GM12878 (cell line): ENCODE data around the gene UQCR11.

Source experiments
- BCLAF1 ChIP-seq: fragments of 450-650 bp; IDR thresholded peaks from 2 replicates; pipeline ENCODE4 v1.6.1; 2017; ENCODE audit warnings: antibody characterized with exemption, mild to moderate bottlenecking, moderate library complexity
- CBX3 ChIP-seq: fragments of 200-600 bp; sonication (generic); IDR thresholded peaks from 2 replicates; pipeline ENCODE4 v1.6.1; 2016; ENCODE audit warnings: low read depth, borderline replicate concordance
- CHD2 ChIP-seq: IDR thresholded peaks from 2 replicates; pipeline ENCODE4 v1.6.1; 2011; ENCODE audit warnings: low read depth, low read length, improper control_type of control experiment, borderline replicate concordance
- EP300 ChIP-seq, 2 experiments: fragments of 150-350 bp in 1 of 2; IDR thresholded peaks; 2 replicates each; pipeline ENCODE4 v1.6.1; 2011 to 2012; ENCODE audit warnings: low read depth in 2 of 2, low read length in 2 of 2, borderline replicate concordance in 1 of 2, improper control_type of control experiment in 1 of 2, inconsistent platforms in 1 of 2; ENCODE audit not compliant: control insufficient read depth in 1 of 2
- EZH2 ChIP-seq: IDR thresholded peaks from 2 replicates; pipeline ENCODE4 v1.6.1; 2012; ENCODE audit warnings: low read depth, mild to moderate bottlenecking, control low read depth, inconsistent platforms, low read length, borderline replicate concordance; ENCODE audit not compliant: control insufficient read depth
- POLR2AphosphoS5 ChIP-seq: IDR thresholded peaks from 2 replicates; pipeline ENCODE4 v1.6.1; 2011; ENCODE audit warnings: mild to moderate bottlenecking, low read length, inconsistent platforms
- TF ChIP-seq, protein P1 (sequence below), 3 experiments: IDR thresholded peaks in 2 of 3; conservative IDR thresholded peaks in 1 of 3; 2 replicates each; pipeline ENCODE4 v1.5.1; 2011; ENCODE audit warnings: low read depth in 3 of 3, low read length in 3 of 3, mild to moderate bottlenecking in 3 of 3, control low read depth in 2 of 3, moderate library complexity in 2 of 3, inconsistent platforms in 1 of 3, mixed read lengths in 1 of 3; ENCODE audit not compliant: control insufficient read depth in 2 of 3, insufficient read depth in 1 of 3; ENCODE audit errors: extremely low read depth in 1 of 3
- TF ChIP-seq, protein P2 (sequence below): IDR thresholded peaks from 2 replicates; pipeline ENCODE4 v1.6.1; 2012; ENCODE audit warnings: mild to moderate bottlenecking, low read depth, low read length

GRCh38 chr19:1568320-1569019, 36.8 kb downstream of the UQCR11 start, which contains the start of gene MEX3D:
- TF ChIP-seq, protein P1, sequence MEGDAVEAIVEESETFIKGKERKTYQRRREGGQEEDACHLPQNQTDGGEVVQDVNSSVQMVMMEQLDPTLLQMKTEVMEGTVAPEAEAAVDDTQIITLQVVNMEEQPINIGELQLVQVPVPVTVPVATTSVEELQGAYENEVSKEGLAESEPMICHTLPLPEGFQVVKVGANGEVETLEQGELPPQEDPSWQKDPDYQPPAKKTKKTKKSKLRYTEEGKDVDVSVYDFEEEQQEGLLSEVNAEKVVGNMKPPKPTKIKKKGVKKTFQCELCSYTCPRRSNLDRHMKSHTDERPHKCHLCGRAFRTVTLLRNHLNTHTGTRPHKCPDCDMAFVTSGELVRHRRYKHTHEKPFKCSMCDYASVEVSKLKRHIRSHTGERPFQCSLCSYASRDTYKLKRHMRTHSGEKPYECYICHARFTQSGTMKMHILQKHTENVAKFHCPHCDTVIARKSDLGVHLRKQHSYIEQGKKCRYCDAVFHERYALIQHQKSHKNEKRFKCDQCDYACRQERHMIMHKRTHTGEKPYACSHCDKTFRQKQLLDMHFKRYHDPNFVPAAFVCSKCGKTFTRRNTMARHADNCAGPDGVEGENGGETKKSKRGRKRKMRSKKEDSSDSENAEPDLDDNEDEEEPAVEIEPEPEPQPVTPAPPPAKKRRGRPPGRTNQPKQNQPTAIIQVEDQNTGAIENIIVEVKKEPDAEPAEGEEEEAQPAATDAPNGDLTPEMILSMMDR (IDR thresholded peaks at IDR 0.05 in 2 of 3, conservative IDR thresholded peaks at IDR 0.05 in 1 of 3; ENCODE audit: control insufficient read depth in 2 of 3, extremely low read depth in 1 of 3, insufficient read depth in 1 of 3, low read depth in 3 of 3, low read length in 3 of 3): no peak
- TF ChIP-seq EZH2 (no peak), CBX3 (no peak), POLR2AphosphoS5 (no peak), CHD2 (no peak), BCLAF1 (no peak), EP300 (IDR thresholded peaks at IDR 0.05; ENCODE audit: borderline replicate concordance in 1 of 2, control insufficient read depth in 1 of 2, low read depth in 2 of 2, low read length in 2 of 2) (no peak)
- TF ChIP-seq, protein P2, sequence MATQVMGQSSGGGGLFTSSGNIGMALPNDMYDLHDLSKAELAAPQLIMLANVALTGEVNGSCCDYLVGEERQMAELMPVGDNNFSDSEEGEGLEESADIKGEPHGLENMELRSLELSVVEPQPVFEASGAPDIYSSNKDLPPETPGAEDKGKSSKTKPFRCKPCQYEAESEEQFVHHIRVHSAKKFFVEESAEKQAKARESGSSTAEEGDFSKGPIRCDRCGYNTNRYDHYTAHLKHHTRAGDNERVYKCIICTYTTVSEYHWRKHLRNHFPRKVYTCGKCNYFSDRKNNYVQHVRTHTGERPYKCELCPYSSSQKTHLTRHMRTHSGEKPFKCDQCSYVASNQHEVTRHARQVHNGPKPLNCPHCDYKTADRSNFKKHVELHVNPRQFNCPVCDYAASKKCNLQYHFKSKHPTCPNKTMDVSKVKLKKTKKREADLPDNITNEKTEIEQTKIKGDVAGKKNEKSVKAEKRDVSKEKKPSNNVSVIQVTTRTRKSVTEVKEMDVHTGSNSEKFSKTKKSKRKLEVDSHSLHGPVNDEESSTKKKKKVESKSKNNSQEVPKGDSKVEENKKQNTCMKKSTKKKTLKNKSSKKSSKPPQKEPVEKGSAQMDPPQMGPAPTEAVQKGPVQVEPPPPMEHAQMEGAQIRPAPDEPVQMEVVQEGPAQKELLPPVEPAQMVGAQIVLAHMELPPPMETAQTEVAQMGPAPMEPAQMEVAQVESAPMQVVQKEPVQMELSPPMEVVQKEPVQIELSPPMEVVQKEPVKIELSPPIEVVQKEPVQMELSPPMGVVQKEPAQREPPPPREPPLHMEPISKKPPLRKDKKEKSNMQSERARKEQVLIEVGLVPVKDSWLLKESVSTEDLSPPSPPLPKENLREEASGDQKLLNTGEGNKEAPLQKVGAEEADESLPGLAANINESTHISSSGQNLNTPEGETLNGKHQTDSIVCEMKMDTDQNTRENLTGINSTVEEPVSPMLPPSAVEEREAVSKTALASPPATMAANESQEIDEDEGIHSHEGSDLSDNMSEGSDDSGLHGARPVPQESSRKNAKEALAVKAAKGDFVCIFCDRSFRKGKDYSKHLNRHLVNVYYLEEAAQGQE: no peak
